Measurements from ENCODE around the gene SVOP.

GRCh38 chr12:108895220-108895802 lies 125.6 kb downstream of the SVOP start:
- TF ChIP-seq POLR2A (IDR thresholded peaks at IDR 0.05), result no peak
- TF ChIP-seq CTCF (IDR thresholded peaks at IDR 0.05), result no peak
